Mesothelial cell of epicardium (in vitro differentiated cells): ENCODE measurements around the gene TBC1D16. TPM values are rescaled to one million over a fixed set of nuclear protein-coding genes. Genes with fewer than 3 reads are reported as not detected.
A peak's percentile ranks its signal among the peaks of the same experiment; 100 is the strongest.
"Not testable (repeated sequence)": the region's sequence is repeated elsewhere in the genome, so short reads cannot be mapped to it uniquely, and the experiment has no call there.

ENCODE experiments used
- DNase-seq, 2 experiments: peaks; one replicate each; pipeline ENCODE4 v3.0.0; 2021; ENCODE audit warnings: low spot score in 2 of 2; ENCODE audit not compliant: unreplicated experiment in 2 of 2
- H3K27ac Mint-ChIP-seq: 2 replicates; pipeline ENCODE4 v1.8.0; 2021; ENCODE audit warnings: mixed read lengths
- H3K27me3 Mint-ChIP-seq: 2 replicates; pipeline ENCODE4 v1.8.0; 2021; ENCODE audit warnings: low read depth, mixed read lengths
- H3K36me3 Mint-ChIP-seq: 2 replicates; pipeline ENCODE4 v1.8.0; 2021; ENCODE audit warnings: mixed read lengths
- H3K4me1 Mint-ChIP-seq: 2 replicates; pipeline ENCODE4 v1.8.0; 2021; ENCODE audit warnings: mixed read lengths
- H3K4me3 Mint-ChIP-seq: 2 replicates; pipeline ENCODE4 v1.8.0; 2021; ENCODE audit warnings: mild to moderate bottlenecking, moderate library complexity, mixed read lengths
- H3K9me3 Mint-ChIP-seq: 2 replicates; pipeline ENCODE4 v1.8.0; 2021; ENCODE audit warnings: mixed read lengths
- CTCF ChIP-seq: fragments of 200-600 bp; sonication (generic); IDR thresholded peaks from one replicate; pipeline ENCODE4 v1.5.0; 2021; ENCODE audit warnings: antibody characterized with exemption; ENCODE audit not compliant: unreplicated experiment
- total RNA-seq: library from RNA; stranded (reverse); gene quantifications from 3 replicates; pipeline ENCODE4 v1.2.1, GENCODE V29; 2021

TBC1D16 gene
- total RNA-seq, 1 donor from 2014 or later: 76.0 TPM

GRCh38 chr17:79966681-79967080 lies 69.0 kb downstream of the TBC1D16 start:
- no peaks in the 10 kb centered on the region for H3K4me1 Mint-ChIP-seq
- no peak for TF ChIP-seq CTCF
- no peaks in the 10 kb centered on the region for H3K27me3 Mint-ChIP-seq
- H3K27ac Mint-ChIP-seq: peak overlapping the region; percentile 36
- DNase-seq: no peak
- peaks cover 11% of the 10 kb centered on the region for H3K9me3 Mint-ChIP-seq
- peaks cover 31% of the 10 kb centered on the region for H3K36me3 Mint-ChIP-seq
- H3K4me3 Mint-ChIP-seq: no peak overlapping the region

- Mint-ChIP-seq H3K27me3 (no peaks in the 10 kb centered on the region), H3K36me3 (peaks cover 30% of the 10 kb centered on the region), H3K27ac (no peak overlapping the region), H3K4me1 (no peaks in the 10 kb centered on the region), H3K4me3 (no peak overlapping the region), H3K9me3 (peaks cover 15% of the 10 kb centered on the region)
- no peak for TF ChIP-seq CTCF
- DNase-seq: no peak
Observed at GRCh38 chr17:79965806-79966205, 69.9 kb downstream of the TBC1D16 start.

- not testable (repeated sequence) for H3K27ac Mint-ChIP-seq, H3K4me1 Mint-ChIP-seq, H3K4me3 Mint-ChIP-seq, H3K27me3 Mint-ChIP-seq, DNase-seq
- Mint-ChIP-seq H3K9me3 (peaks cover 14% of the 10 kb centered on the region), H3K36me3 (peaks cover 18% of the 10 kb centered on the region)
Observed at GRCh38 chr17:79962467-79962866, 73.2 kb downstream of the TBC1D16 start.

- Mint-ChIP-seq H3K9me3 (peaks cover 12% of the 10 kb centered on the region), H3K36me3 (peaks cover 15% of the 10 kb centered on the region)
- H3K27me3 Mint-ChIP-seq, H3K4me3 Mint-ChIP-seq, H3K4me1 Mint-ChIP-seq, DNase-seq, H3K27ac Mint-ChIP-seq: not testable (repeated sequence)
Observed at GRCh38 chr17:79961567-79961966, 74.1 kb downstream of the TBC1D16 start.

GRCh38 chr17:79960788-79961522 lies 74.7 kb downstream of the TBC1D16 start:
- peaks cover 15% of the 10 kb centered on the region for H3K36me3 Mint-ChIP-seq

GRCh38 chr17:79959042-79959441 lies 76.6 kb downstream of the TBC1D16 start:
- Mint-ChIP-seq H3K27ac (no peak overlapping the region), H3K4me3 (no peak overlapping the region), H3K27me3 (no peaks in the 10 kb centered on the region), H3K36me3 (peaks cover 15% of the 10 kb centered on the region), H3K4me1 (peaks cover under 1% of the 10 kb centered on the region), H3K9me3 (peaks cover 12% of the 10 kb centered on the region)
- no peak for TF ChIP-seq CTCF
- DNase-seq: no peak

More at GRCh38 chr17:79960788-79961522, 74.7 kb downstream of the TBC1D16 start:
- H3K27me3 Mint-ChIP-seq: no peaks in the 10 kb centered on the region
- H3K4me3 Mint-ChIP-seq: no peak overlapping the region
- TF ChIP-seq CTCF: no peak
- DNase-seq: no peak
- no peak overlapping the region for H3K27ac Mint-ChIP-seq
- H3K4me1 Mint-ChIP-seq: no peaks in the 10 kb centered on the region
- H3K9me3 Mint-ChIP-seq: peaks cover 12% of the 10 kb centered on the region

- DNase-seq: no peak
- Mint-ChIP-seq H3K27me3 (no peaks in the 10 kb centered on the region), H3K9me3 (peaks cover 5% of the 10 kb centered on the region), H3K36me3 (peaks cover 8% of the 10 kb centered on the region), H3K4me3 (no peak overlapping the region), H3K4me1 (peaks cover 16% of the 10 kb centered on the region), H3K27ac (no peak overlapping the region)
- no peak for TF ChIP-seq CTCF
Observed at GRCh38 chr17:79956853-79957252, 78.8 kb downstream of the TBC1D16 start.

GRCh38 chr17:79956441-79956735 lies 79.3 kb downstream of the TBC1D16 start:
- H3K36me3 Mint-ChIP-seq, H3K9me3 Mint-ChIP-seq, H3K4me3 Mint-ChIP-seq, H3K27me3 Mint-ChIP-seq, H3K27ac Mint-ChIP-seq, DNase-seq: not testable (repeated sequence)
- H3K4me1 Mint-ChIP-seq: peaks cover 21% of the 10 kb centered on the region
